ENCODE measurements around the gene RING1.

Gene RING1

DNA sequence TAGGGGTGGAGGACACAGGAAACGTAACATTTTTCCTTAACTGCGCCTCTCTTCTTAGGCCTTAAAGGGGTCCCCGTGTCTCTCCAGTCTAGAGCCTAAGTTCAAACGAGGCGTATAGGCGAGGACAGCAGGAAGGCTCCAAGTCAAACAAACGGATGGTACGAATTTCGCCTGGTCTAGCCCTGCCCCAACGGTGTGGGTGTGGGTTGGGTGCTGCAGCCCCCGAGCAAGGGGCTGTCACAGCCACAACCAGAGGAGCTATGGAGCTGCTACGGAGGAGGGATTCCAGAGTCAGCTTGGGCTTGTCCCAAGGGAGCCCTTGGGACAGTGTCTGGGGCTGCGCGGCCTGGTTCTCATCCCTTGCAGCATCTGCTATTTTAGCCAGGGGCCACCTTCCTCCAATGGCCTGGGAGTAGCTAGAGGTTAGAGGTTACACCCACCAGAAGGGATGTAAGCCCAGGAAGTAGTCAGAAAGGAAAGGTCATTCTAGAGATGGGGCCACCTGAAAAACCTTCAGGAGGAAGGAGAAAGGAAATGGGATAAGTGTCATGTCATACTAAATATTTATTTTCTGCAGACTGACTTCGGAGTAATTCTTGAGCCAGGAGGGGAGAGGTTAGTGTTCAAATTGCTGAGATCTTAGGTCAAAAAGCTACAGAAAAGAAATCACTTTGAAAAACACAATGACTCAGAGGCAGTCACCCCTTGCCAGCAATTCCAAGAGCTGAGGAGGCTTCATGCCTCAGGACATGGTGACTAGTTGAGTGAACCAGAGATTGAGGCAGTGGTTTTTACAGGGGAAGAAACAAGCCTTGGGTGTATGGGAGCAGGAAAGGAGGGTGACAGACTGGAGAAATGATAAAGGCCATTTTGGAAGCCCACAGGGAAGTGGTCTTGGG is 41.7 kb downstream of the RING1 start:
- DNase-seq = no peak

DNA sequence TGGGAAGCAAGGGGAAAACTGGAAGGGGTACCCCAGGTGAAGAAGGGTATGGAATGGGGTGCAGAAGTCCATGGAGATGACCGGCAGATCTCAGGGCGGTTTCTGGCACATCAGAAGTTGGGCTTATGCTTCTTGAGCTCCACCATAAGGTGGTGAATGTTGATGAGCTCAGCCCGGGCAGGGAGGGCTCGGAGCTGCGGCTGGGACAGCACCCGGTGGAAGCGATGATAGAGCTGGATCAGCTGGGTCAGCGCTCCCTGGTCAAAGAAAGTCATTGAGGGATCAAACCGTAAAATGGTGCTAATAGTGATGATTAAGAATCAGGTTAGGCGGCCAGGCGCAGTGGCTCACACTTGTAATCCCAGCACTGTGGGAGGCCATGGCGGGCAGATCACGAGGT is 42.4 kb downstream of the RING1 start:
- no peak for DNase-seq

DNA sequence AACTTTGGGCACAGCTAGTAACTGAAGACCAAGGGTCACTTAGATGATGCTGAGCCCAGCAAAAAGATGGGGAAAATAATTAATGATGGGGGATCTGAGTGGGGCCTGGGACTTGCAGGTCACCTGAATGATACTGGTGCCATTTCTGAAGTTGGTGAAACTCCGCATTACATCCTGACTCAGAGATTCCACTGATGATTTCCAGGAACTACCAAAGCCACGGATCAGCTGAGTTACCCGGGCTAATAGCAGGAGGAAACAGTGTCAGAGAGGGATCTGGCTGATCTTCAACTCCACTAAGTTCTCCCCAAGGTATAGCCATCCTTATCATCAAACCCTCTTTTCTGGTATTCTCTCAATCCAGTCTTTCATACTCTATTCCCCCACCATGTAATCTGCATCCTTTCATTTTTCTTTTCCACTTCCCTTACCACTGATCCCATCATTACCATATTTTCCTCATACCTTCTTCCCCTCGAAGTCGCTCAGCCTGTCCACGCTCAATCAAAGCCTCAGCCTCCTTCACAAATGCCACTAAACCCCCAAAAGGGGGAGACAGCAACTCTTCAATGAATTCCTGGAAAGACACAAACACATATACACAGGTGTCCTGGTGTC is 43.2 kb downstream of the RING1 start:
- no peak for DNase-seq

DNA sequence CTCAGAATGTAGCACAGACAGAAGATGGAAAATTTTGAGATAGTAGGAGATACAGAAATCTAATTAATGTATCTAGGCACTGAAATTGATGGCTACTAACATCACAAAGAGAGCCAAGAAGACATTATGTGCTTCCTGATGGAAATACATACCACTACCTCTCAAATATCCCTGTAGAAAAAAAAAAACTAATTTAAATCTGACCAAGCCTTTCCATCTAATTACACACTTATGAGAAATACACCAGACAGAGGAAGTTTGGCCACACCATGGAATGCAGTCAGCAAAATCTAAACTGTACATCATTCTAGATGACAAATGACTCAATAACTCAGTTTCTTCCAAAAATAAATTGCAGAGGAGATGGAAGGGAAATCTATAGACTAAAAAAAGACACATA is 44.5 kb downstream of the RING1 start:
- DNase-seq = no peak

DNA sequence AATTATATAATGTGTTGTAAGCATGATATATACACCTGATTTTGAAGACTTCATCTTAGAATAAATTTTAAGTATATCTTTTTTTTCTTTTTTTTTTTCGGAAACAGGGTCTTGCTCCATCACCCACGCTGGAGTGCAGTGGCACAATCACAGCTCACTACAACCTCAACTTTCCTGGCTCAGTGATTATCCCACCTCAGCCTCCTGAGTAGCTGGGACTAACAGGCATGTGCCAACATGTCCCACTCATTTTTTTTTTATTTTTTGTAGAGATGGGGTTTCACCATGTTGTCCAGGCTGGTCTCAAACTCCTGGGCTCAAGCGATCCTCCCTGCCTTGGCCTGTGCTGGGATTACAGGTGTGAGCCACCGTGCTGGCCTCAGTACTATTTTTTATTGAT is 46.3 kb downstream of the RING1 start:
- no peak for DNase-seq

DNA sequence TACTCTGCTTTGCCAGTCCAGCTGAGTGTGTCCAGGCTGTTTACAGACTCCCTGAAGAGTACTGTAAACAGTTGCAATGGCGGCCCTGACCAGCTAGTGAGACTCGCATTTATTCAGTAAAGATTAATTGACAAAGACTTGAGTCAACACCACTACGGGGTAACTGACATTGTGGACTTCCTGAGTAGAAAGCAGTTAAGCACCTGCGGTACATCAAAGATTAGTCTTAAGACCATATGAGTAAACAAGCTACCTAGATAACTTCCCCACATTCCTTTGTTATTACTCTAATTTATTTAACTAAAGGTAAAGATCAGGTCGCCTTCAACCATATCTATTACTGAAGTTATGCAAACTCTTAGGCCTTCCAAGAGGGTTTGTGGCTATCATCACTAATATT is 50.7 kb downstream of the RING1 start:
- DNase-seq = no peak

Data from CD4-positive, alpha-beta T cell treated with Interleukin-4 for 4 hours (primary cell).